HepG2 (cell line): ENCODE results near the gene LPCAT4.

Experiments
- HIVEP1 ChIP-seq: sonication (generic); formaldehyde crosslinking; IDR thresholded peaks from 2 replicates; pipeline ENCODE4 v1.4.0; 2020; ENCODE audit warnings: mild to moderate bottlenecking, missing genetic modification reagents
- ZBTB33 ChIP-seq: sonication (generic); formaldehyde crosslinking; IDR thresholded peaks from 2 replicates; pipeline ENCODE4 v1.4.0; 2020; ENCODE audit warnings: missing genetic modification reagents
- TF ChIP-seq, protein P1 (sequence below): sonication (generic); formaldehyde crosslinking; IDR thresholded peaks from 2 replicates; pipeline ENCODE4 v1.8.1; 2023; ENCODE audit warnings: mild to moderate bottlenecking, moderate library complexity, missing genetic modification reagents

DNA sequence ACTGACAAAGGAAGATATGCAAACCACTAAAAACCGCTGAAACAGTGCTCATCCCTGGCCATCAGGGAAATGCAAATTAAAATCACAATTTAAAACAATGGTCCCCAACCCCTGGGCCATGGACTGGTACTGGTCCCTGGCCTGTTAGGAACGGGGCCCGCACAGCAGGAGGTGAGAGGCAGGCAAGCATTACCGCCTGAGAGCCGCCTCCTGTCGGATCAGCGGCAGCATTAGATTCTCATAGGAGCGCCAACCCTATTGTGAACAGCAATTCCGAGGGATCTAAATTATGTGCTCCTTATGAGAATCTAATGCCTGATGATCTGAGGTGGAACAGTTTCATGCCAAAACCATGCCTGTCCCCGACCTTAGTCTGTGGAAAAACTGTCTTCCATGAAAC lies 43.8 kb downstream of the LPCAT4 start:
- TF ChIP-seq, protein P1, sequence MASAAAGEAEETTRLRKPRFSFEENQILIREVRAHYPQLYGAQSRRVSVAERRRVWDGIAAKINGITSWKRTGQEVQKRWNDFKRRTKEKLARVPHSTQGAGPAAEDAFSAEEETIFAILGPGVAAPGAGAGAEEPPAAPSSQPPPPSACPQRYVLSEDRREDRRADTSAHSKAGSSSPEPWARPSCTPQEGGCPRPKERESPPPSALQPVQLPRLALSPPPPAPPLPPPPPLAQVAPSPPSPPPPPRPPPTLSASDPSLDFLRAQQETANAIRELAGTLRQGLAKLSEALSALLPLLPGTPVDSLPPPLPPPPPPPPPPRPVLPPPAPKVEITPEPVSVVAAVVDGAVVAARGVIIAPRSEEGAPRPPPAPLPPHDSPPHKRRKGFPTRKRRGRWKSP (CRISPR knock-in tag), result no peak
- TF ChIP-seq HIVEP1 (CRISPR knock-in tag), result no peak
- TF ChIP-seq ZBTB33 (CRISPR knock-in tag), result no peak
